Hepatocyte (in vitro differentiated cells): Measurements from ENCODE around the gene MAP3K6.

ENCODE experiments used
- CTCF ChIP-seq: fragments of 200-600 bp; sonication (generic); IDR thresholded peaks from 2 replicates; pipeline ENCODE4 v1.5.1; 2016; ENCODE audit warnings: antibody characterized with exemption, mild to moderate bottlenecking; ENCODE audit not compliant: poor library complexity
- EZH2 ChIP-seq: fragments of 200-600 bp; sonication (generic); IDR thresholded peaks from 2 replicates; pipeline ENCODE4 v1.6.1; 2016; ENCODE audit warnings: antibody characterized with exemption, mild to moderate bottlenecking, borderline replicate concordance
- EZH2phosphoT487 ChIP-seq: fragments of 200-600 bp; sonication (generic); IDR thresholded peaks from one replicate; pipeline ENCODE4 v1.6.1; 2018; ENCODE audit warnings: antibody characterized with exemption, mild to moderate bottlenecking, low read depth, moderate library complexity; ENCODE audit not compliant: unreplicated experiment, severe bottlenecking

- TF ChIP-seq CTCF (no peak), EZH2 (no peak), EZH2phosphoT487 (no peak)
Observed at GRCh38 chr1:27409669-27410068, 42.9 kb upstream of the MAP3K6 start.
